SH-SY5Y (cell line): ENCODE data around the gene SH3TC2.

Source experiments
- GATA2 ChIP-seq: IDR thresholded peaks from 2 replicates; pipeline ENCODE4 v1.6.1; 2011; ENCODE audit warnings: mild to moderate bottlenecking, low read depth, low read length
- GATA3 ChIP-seq: IDR thresholded peaks from 2 replicates; pipeline ENCODE4 v1.6.1; 2011; ENCODE audit warnings: low read depth, mild to moderate bottlenecking, low read length, moderate library complexity

DNA sequence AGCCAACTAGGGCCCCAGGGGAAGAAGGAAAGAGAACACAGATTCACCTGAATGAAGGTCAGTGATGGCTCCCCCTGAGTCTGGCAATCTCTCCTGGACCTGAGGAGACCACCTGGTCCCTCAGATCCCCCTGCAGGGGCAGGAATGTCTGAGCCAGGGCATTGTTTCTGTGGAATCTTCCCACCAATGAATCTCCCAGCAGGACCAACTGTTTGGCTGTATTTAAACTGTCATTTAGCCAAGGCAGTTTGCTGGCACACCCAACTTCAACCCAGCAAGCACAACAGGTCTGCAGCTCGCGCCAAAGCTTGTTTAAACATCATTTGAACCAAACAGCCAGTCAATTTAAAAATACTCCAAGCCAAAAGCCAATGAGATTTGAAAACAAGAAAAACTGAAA, 92.6 kb downstream of the SH3TC2 start:
- no peak for TF ChIP-seq GATA2
- no peak for TF ChIP-seq GATA3
